Fibroblast of mammary gland (primary cell): Measurements from ENCODE around the gene XRCC2.

Experiments used
- DNase-seq: peaks from one replicate; pipeline ENCODE4 v3.0.0-alpha.2; 2010; ENCODE audit warnings: low read depth
- H3K4me3 ChIP-seq: 2 replicates; pipeline ENCODE4 v1.5.1; 2011; ENCODE audit warnings: low read depth, mild to moderate bottlenecking, low read length, moderate library complexity; ENCODE audit not compliant: control insufficient read depth
- CTCF ChIP-seq: conservative IDR thresholded peaks from 2 replicates; pipeline ENCODE4 v1.5.1; 2011; ENCODE audit warnings: low read depth, low read length, inconsistent platforms; ENCODE audit not compliant: control insufficient read depth, insufficient read depth

The XRCC2 gene

GRCh38 chr7:152615031-152615741 lies 60.8 kb downstream of the XRCC2 start:
- no peak for TF ChIP-seq CTCF
- H3K4me3 ChIP-seq: no peak overlapping the region
- peak; percentile 22 for DNase-seq

- H3K4me3 ChIP-seq: no peak overlapping the region
- DNase-seq: no peak
- TF ChIP-seq CTCF: no peak
Measured at GRCh38 chr7:152608656-152609055, 67.3 kb downstream of the XRCC2 start.

GRCh38 chr7:152608208-152608607 lies 67.7 kb downstream of the XRCC2 start:
- no peak for TF ChIP-seq CTCF
- no peak for DNase-seq
- no peak overlapping the region for H3K4me3 ChIP-seq

GRCh38 chr7:152607007-152607406 lies 68.9 kb downstream of the XRCC2 start:
- no peak overlapping the region for H3K4me3 ChIP-seq
- TF ChIP-seq CTCF: no peak
- DNase-seq: no peak

- peak; percentile 50 for DNase-seq
- H3K4me3 ChIP-seq: no peak overlapping the region
- no peak for TF ChIP-seq CTCF
Measured at GRCh38 chr7:152602962-152603361, 73.0 kb downstream of the XRCC2 start.

- no peak for DNase-seq
- TF ChIP-seq CTCF: no peak
- H3K4me3 ChIP-seq: no peak overlapping the region
Measured at GRCh38 chr7:152601305-152601798, 74.6 kb downstream of the XRCC2 start.
